Activated CD8-positive, alpha-beta memory T cell treated with anti-CD3 and anti-CD28 coated beads, Interleukin-2, amount 50 U/mL, for 4 hours (primary cell): ENCODE measurements around the gene ESR1.

Experiments used
- DNase-seq: peaks from one replicate; pipeline ENCODE4 v3.0.0-alpha.2; 2020

Gene ESR1

DNA sequence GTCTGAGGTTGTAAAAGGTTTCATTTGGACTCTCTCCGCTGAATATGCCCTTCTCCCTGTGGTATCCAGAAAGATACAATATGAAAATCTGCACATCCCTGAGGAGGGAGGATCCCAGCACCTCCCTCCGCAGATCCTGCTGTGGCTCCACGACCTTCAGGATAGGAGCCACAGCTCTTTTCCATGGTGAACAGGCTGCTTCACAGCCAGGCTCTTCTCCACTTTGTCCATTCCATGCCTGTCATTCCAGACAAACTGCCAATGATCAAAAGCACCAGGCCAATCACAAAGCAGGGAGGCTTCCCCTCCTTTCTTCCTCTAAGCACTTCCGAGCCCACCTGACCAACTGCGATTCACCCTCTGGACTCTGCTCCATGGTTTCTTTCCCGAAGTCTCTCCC is 339.8 kb downstream of the ESR1 start:
- DNase-seq: no peak

DNA sequence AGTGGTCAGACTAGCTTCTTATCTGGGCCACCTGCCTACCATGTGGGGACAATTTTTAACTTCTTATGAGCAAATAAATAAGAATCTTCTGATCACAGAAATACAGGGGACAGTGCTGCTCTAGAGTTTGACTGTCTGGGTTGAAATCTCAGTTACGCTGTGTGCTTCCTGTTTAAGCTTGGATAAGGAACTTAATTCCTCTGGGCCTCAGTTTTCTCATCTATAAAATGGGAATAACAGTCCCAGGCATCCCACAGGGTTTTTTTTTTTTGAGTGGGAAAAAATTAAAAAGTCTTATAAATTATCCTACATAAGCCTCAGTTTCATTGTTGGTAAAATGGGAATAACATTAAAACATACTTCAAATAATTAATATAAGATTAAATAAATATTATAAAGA is 340.9 kb downstream of the ESR1 start:
- DNase-seq: no peak

DNA sequence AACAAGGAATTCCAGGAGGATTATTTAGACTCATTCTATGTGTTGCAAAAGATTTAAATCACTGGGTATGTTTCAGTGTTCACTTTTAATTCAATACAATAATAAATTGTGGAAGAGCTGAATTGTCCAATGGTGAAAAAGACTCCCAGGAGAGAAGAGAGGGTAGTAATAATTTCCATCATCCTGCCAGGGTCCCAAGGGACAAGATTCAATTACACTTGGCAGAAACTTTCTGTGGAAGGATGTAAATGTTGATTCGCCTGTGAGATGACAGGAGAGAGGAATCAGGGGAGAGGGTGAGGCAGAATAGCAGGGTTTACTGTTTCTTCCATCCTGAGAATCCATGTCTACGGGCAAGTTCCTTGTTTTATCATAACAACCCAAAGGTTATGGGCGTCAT is 342.7 kb downstream of the ESR1 start:
- DNase-seq: no peak

DNA sequence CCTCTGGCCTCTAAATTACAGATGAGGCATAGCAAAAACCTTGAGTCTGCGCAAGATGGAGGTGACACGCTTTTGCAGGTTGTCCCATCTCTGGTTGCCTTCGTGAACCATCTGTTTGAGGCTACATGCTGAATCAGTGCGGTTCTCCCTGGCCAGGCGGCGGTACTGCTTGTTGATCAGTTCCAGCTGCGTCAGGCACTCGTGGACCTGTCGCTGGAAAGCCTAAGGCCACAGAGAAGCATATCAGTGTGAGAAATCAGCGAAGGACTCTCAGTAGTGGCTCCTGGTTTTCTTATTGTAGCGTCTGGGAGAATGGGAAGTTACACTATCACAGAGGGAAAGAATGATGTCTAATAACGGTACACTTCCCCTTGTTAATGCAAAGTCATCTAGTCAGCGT is 344.4 kb downstream of the ESR1 start:
- no peak for DNase-seq

DNA sequence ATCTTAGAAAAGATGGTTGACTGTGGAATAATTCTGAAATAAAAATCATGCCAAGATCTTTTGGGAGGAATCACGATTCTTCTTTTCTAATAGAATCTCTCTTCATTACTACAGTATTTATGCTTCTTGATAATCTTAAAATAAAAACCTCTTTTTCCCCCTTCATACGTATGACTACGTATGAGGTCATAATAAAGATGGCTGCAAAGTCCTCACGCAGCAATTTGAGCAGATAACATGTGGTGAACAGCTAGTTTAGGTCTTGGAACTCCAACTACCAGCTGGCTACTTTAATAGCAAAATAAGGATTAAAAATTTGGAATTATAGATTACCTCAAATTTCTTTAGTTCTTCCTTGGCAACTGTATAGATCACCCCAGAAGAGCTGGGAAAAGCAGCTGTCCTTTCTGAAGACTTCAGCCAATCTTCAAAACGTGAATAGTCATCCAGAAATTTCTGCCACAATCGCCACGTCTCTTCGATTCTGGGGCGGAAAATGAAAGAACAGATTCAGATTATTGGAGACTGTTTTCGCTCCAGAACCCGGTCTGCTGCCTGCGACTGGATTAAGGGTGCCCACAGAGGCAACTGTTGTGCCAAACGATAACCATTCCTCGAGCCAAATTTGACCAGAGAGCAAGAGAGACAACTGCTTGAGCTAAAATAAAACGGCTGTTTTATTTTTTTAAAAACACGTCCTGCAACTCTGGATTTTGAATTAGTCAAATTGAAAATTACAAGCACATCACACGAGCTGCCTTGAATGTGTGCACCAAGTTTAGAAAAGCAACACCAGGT is 347.3 kb downstream of the ESR1 start:
- DNase-seq: no peak

DNA sequence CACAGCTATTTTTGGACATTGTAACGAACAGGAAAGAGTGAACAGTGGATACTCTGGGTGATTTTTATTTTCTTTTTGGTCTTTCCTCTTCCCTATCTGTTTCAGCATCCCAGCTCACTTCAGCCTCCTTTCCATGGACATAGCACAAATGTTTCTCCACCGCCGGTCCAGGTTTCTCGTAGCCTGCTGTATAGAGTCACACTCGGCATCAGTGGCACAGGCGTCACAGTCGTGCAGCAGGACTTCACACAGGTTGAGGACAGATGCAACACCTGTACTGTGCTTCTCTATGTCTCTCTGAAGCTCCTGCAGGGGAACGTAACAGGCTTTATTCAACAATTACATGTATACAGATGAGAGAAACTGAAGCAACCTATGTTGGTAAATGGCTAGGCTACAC is 348.3 kb downstream of the ESR1 start:
- no peak for DNase-seq

DNA sequence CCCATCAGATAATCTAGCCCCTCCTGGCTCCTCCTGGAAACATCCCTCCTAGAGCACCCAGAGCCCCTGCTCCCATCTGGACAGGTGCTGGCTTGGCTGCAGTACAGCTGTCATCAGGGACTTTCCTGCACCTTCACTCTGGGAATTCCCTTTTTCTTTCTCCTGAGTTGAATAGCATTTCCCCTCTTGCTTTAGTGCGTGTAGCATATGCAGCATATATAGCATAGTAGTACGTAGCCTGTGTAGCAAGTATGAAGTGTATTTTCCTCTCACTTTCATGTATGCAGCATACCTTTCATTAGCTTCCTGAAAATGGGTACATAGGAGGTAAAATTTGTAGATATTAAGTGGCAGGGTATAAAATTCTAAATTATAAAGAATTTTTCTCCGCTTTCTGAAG is 352.9 kb downstream of the ESR1 start:
- DNase-seq: no peak

DNA sequence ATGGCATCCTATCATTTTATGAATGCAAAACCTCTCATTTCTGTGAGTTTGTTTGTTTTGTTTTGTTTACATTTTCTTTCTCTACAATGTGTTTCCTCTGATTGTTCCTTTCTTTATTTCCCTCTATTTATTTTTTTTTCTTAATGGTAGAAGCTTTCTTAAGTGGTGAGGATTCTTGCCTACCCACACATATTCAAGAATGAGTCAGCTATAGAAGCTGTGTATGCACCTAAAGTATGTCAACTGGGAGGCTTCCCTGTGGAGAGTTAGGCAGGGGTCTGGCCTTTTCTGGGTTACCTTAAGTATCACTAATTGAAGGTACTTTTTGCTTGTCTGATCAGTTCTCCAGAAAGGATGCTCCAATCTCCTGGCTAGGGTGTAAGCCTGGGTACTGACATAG is 354.0 kb downstream of the ESR1 start:
- no peak for DNase-seq

DNA sequence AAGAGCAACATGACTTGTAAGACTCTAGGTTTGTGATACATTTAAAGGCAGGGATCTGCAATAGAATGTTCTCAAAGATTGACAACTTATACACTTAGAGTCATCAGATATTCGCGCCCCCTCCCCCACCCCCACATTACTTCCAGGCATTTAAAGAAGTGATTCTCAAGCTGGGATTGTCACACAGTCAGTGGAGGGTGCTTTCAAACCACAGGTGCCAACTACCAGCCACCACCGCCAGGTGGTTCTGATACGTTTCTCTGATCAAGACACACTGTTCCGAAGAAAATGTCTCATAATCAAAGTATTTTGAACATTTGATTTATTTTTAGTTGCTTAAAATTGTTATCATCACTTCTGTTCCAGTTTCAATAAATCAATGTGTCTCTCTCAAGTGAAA is 357.5 kb downstream of the ESR1 start:
- no peak for DNase-seq

DNA sequence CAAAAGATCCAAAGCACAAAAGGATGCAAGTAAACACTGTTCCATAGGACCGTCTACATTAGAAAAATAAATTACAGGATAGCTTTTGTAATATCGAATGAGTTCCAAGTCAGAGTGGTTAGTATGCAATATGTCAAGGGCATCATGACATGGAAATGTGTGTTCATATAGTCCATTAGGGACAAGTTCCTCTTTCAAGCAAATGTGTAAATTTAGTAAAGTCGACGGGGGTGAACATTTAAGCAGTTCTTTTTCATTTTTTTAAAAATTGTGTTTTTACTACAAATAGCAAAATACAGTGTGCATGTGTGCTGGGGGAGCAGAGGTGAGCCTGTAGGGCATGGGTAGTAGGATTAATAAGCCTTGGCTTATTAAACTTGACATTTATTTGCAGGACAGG is 359.0 kb downstream of the ESR1 start:
- no peak for DNase-seq

DNA sequence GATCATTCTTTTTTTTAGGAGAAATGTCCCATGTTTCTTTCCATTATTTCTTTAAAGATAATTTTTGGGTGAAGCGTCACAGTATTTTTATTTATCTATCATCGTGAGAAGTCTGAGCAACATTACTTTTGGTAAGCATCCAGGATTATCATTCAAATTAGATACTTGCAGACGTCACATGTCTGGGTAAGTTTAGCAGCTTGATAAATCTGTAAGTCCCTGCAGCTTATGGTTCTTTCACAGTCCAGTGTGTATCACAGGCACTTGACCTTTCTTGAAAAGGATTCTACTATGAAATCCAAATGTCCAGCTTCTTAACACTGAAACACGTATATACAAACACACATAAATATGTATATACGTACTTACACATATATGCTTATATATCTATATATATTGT is 359.4 kb downstream of the ESR1 start:
- DNase-seq: no peak

DNA sequence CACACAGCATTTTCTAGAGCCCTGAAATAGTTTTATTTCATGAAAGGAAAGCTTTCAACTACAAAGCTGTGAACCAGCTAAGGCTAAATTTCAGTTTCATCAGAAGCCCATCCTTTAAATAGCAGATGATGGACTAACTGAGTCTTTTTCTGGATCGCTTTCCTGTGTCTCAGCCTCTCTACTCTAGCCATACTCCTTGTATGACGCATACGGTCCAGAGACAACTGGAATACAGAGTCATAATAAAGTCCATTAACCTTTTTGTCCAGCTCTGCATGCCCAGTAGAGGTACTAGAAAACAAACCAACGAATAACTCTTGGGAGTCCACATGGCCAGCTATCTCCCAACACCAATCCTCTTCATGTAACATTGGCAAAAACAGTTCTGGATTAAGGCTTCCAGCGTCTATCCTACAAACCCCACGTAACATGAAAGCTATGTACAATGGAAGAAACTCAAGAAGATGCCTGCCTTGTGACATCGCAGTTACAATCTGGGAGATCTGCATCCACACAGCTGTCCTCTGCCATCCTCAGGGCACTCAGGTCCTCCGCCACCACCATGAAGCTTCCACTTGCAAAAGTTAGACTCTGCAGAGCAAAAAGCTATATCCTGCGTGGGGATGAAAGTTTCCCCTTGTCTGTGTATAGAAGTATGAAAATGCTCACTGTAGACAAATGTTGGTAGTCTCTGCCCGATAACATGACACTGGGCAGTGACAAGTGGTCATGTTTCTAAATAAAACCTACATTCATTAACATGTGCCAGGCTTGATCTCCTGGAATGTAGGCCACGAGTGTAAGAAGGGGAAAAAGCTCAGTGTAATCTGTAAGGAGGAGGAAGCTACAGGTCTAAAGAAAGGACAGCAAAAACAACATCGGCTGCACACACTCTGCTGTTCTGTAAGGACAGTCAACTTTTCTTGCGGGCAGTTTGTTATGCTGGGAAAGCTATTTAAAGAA is 360.4 kb downstream of the ESR1 start:
- no peak for DNase-seq

DNA sequence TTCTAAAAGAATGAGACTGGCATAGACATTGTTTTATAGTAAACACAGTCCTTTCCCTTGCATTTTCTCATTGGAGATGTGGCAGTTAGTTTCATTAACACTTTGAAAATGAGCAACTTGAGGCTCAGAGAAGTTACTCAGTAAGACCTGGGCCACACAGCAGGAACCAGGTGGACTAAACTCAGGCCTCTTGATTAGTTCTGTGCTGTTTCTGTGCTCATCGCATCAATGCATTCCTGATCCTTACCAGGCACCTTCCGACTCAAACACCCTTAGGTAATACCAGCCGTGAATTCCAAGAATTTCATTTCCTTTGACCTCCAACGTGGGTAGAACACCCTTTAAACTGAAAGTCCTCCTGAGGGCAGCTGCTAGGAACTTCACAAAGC is 362.8 kb downstream of the ESR1 start:
- DNase-seq: no peak

DNA sequence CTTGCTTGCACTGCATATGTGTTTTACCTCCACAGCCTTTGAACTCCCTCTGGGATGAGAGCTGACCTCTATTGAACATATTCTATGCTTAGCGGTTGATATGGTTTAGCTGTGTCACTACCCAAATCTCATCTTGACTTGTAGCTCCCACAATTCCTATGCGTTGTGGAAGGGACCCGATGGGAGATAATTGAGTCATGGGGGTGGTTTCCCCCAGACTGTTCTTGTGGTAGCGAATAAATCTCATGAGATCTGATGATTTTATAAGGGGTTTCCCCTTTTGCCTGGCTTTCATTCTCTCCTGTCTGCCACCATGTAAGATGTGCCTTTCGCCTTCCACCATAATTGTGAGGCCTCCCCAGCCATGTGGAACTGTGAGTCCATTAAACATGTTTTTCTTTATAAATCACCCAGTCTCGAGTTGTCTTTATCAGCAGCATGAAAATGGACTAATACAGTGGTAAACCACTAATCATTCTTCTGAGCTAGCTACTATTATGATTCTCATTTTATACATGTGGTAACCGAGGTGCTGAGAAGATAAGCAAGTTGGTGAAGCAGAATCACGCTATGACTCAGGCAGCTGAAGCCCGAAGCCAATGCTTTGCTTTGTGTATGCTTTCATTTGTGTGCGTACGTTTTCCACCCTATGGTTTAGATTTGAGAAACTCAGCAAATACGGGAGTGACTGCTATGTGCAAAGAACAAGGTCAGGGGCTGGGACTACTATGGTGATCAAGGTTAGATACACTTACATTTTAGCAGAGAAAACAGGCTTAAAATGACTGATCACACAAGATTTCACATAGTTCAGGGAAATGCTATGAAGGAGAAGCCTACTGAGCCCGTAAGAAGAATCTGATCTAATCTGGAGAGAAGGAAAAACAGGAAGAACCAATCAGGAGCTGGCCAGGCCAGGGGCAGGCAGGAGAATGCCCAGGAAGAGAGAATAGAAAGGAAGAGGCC is 363.5 kb downstream of the ESR1 start:
- peak; percentile 25 for DNase-seq

DNA sequence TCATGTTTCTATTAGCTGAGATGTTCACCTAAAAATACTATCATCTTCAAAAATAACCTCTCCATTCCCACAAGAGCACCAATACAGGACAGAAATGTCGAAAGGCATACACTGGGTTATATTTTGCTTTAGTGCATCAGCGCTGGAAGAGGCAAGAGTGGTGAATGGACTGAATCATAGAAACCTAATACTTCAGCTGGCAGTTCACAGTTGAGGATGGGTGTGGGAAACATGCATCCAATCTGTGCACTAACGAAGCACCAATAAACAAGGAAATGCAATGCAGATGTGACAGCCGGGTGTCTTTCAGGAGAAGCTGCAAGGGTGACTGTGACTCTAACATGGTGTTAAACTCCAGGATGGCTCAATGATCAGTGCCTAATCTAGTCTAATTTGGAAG is 365.8 kb downstream of the ESR1 start:
- DNase-seq: no peak

DNA sequence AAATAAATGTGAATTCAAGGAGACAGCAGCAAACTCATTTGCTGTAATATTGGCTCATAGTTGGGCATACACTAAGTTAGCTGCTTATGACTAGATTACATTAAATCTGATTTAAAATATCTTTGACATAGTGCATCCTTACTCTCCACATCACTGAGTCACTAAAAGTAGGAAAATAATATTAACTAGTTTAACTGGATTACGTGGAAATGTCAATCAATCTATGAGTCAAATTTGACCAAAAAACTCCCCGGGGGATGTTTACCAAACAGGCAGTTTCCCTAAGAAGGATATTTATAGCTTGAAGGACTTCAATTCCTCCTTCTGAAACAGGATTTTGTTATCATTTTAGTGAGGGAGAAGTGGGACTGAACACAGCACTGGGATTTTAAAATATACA is 366.5 kb downstream of the ESR1 start:
- no peak for DNase-seq

DNA sequence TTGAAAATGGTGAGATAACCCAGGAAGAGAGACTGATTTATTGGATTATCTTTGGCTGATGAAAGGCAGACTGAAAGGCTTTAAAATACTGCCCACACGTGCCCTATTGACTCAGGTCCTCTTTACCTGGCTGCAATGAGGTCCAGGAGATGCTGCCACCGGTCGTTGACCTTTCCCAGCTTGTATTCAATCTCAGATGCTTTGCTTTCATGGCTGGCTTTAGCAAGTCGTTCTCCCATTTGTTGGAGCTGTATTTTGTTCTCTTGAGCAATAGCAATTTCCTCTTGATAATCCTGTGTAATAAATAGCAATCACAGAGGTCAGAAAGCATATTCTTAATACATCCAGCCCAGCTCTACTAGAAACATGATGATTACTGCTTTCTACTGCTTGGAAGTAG is 368.8 kb downstream of the ESR1 start:
- no peak for DNase-seq
